OCI-LY7 (cell line): ENCODE results near the gene FAM170B. TPM values are rescaled to one million over a fixed set of nuclear protein-coding genes. Genes with fewer than 3 reads are reported as not detected.

ENCODE experiments used
- BruUV-seq: library from RNA; stranded (reverse); fragments of 400-500 nt; replicated peaks from 2 replicates; lab custom pipeline; 2021; lab: Mats Ljungman, UMichigan
- CTCF ChIA-PET: fragments of 300-600 bp; sonication (Branson Sonifier 250); formaldehyde crosslinking; loops from one replicate; lab custom pipeline; 2022; ENCODE audit warnings: antibody characterized with exemption; ENCODE audit not compliant: unreplicated experiment; lab: Charles Lee
- POLR2A ChIA-PET: fragments of 300-600 bp; sonication (Branson Sonifier 250); formaldehyde crosslinking; loops from one replicate; lab custom pipeline; 2022; ENCODE audit warnings: antibody characterized with exemption; lab: Charles Lee
- DNase-seq: peaks from one replicate; pipeline ENCODE4 v3.0.0-alpha.2; 2015; ENCODE audit warnings: low spot score
- H2AFZ ChIP-seq: fragments of 200-600 bp; sonication (generic), shearing (Covaris generic); 2 replicates; pipeline ENCODE4 v1.6.1; 2014; ENCODE audit warnings: mild to moderate bottlenecking, antibody characterized with exemption, low read length, moderate library complexity
- H3K27ac ChIP-seq: fragments of 200-600 bp; sonication (generic); 2 replicates; pipeline ENCODE4 v1.5.1; 2014; ENCODE audit warnings: mixed run types, low read depth, mild to moderate bottlenecking, moderate library complexity, low read length, inconsistent platforms; ENCODE audit not compliant: poor library complexity, severe bottlenecking
- H3K36me3 ChIP-seq: fragments of 200-600 bp; sonication (generic); 2 replicates; pipeline ENCODE4 v1.6.1; 2014; ENCODE audit warnings: mild to moderate bottlenecking, antibody characterized with exemption, low read length, moderate library complexity, mixed read lengths; ENCODE audit not compliant: insufficient read depth
- H3K4me1 ChIP-seq: fragments of 200-600 bp; sonication (generic); 2 replicates; pipeline ENCODE4 v1.5.1; 2014; ENCODE audit warnings: mild to moderate bottlenecking, low read length; ENCODE audit not compliant: insufficient read depth, poor library complexity, severe bottlenecking
- H3K4me2 ChIP-seq: fragments of 200-600 bp; sonication (generic); 2 replicates; pipeline ENCODE4 v1.6.1; 2014; ENCODE audit warnings: mild to moderate bottlenecking, low read length
- H3K4me3 ChIP-seq: fragments of 200-600 bp; sonication (generic); 2 replicates; pipeline ENCODE4 v1.5.1; 2014; ENCODE audit warnings: mild to moderate bottlenecking, low read depth, low read length; ENCODE audit not compliant: poor library complexity, severe bottlenecking
- H3K79me2 ChIP-seq: fragments of 200-600 bp; sonication (generic); 2 replicates; pipeline ENCODE4 v1.6.1; 2016; ENCODE audit warnings: low read depth, mild to moderate bottlenecking, low read length, moderate library complexity, mixed read lengths; ENCODE audit not compliant: insufficient read depth
- H3K9me2 ChIP-seq: fragments of 200-600 bp; sonication (generic); 2 replicates; pipeline ENCODE4 v1.6.1; 2016; ENCODE audit warnings: mild to moderate bottlenecking, low read length, mixed read lengths; ENCODE audit not compliant: insufficient read depth
- H3K9me3 ChIP-seq: fragments of 200-600 bp; sonication (generic); 2 replicates; pipeline ENCODE4 v1.6.1; 2014; ENCODE audit warnings: mild to moderate bottlenecking, mixed run types, low read length, mixed read lengths
- H4K20me1 ChIP-seq: fragments of 200-600 bp; sonication (generic); 2 replicates; pipeline ENCODE4 v1.6.1; 2014; ENCODE audit warnings: mild to moderate bottlenecking, antibody characterized with exemption, low read length, moderate library complexity, mixed read lengths; ENCODE audit not compliant: insufficient read depth
- CTCF ChIP-seq: fragments of 200-600 bp; sonication (generic); conservative IDR thresholded peaks from 2 replicates; pipeline ENCODE4 v1.5.1; 2014; ENCODE audit warnings: mild to moderate bottlenecking, antibody characterized with exemption, low read length, moderate library complexity, mixed read lengths
- EZH2phosphoT487 ChIP-seq: fragments of 200-600 bp; sonication (generic); IDR thresholded peaks from 2 replicates; pipeline ENCODE4 v1.6.1; 2018; ENCODE audit warnings: low read depth, borderline replicate concordance, mild to moderate bottlenecking, mixed run types, antibody characterized with exemption, low read length, moderate library complexity, mixed read lengths
- intact Hi-C: fragments of 100-400 bp; cut with micrococcal nuclease; formaldehyde crosslinking; loops from one replicate; pipeline ENCODE4 v1.10.0; 2022; ENCODE audit not compliant: unreplicated experiment
- total RNA-seq, 2 experiments: library from RNA; depleted of rRNA in 1 of 2; stranded (reverse); fragments of >200 nt in 1 of 2; shearing (Covaris generic) in 1 of 2; gene quantifications; 2 replicates each; pipeline ENCODE4 v1.2.3, GENCODE V29; 2014 to 2022

The FAM170B gene
- total RNA-seq, 2 experiments from 2014 or later = 0.23 to 0.38 TPM

- no peak overlapping the region for H3K4me3 ChIP-seq
- H3K4me2 ChIP-seq = no peak overlapping the region
- CTCF ChIA-PET = no interaction called here
- no peaks in the 10 kb centered on the region for H3K79me2 ChIP-seq
- no peak overlapping the region for H3K27ac ChIP-seq
- POLR2A ChIA-PET = no interaction called here
- no peaks in the 10 kb centered on the region for H3K36me3 ChIP-seq
- intact Hi-C loops = no loop called here
- H3K9me2 ChIP-seq = no peaks in the 10 kb centered on the region
- no peaks in the 10 kb centered on the region for H3K9me3 ChIP-seq
- no peak overlapping the region for H2AFZ ChIP-seq
- no peaks in the 10 kb centered on the region for H4K20me1 ChIP-seq
- BruUV-seq = no TSS peak
- no peak for DNase-seq
- no peaks in the 10 kb centered on the region for H3K4me1 ChIP-seq
- TF ChIP-seq CTCF (no peak), EZH2phosphoT487 (no peak)
Measured at GRCh38 chr10:49107111-49107886, 26.5 kb downstream of the FAM170B start.

GRCh38 chr10:49106451-49106850, 27.4 kb downstream of the FAM170B start:
- H3K27ac ChIP-seq = no peak overlapping the region
- no peaks in the 10 kb centered on the region for H3K36me3 ChIP-seq
- DNase-seq = no peak
- TF ChIP-seq CTCF = no peak
- TF ChIP-seq EZH2phosphoT487 = no peak
- no peak overlapping the region for H2AFZ ChIP-seq
- POLR2A ChIA-PET = no interaction called here
- no peaks in the 10 kb centered on the region for H3K4me1 ChIP-seq
- CTCF ChIA-PET = no interaction called here
- BruUV-seq = no TSS peak
- no peak overlapping the region for H3K4me3 ChIP-seq
- H3K9me3 ChIP-seq = no peaks in the 10 kb centered on the region
- intact Hi-C loops = no loop called here
- no peaks in the 10 kb centered on the region for H3K9me2 ChIP-seq
- no peak overlapping the region for H3K4me2 ChIP-seq
- H4K20me1 ChIP-seq = no peaks in the 10 kb centered on the region
- H3K79me2 ChIP-seq = no peaks in the 10 kb centered on the region

DNA sequence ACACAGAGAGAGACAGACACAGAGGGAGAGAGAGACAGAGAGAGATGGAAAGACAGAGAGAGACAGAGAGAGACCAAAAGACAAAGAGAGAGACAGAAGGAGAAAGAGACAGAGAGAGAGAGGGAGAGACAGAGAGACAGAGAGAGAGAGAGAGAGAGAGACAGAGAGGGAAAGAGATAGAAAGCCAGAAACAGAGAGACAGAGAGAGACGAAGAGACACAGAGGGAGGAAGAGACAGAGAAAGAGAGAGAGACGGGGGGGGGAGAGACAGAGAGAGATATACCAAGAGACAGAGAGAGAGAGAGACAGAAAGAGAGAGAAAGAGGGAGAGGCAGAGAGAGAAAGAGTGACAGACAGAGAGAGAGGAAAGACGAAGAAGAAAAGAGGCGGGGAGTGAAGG, 28.7 kb downstream of the FAM170B start:
- ChIA-PET CTCF (no interaction called here), POLR2A (no interaction called here)
- BruUV-seq = no TSS peak
- Histone ChIP-seq H3K4me3 (no peak overlapping the region), H4K20me1 (no peaks in the 10 kb centered on the region), H3K36me3 (no peaks in the 10 kb centered on the region), H3K79me2 (no peaks in the 10 kb centered on the region), H3K9me3 (no peaks in the 10 kb centered on the region), H3K27ac (no peak overlapping the region), H3K4me1 (no peaks in the 10 kb centered on the region), H2AFZ (no peak overlapping the region), H3K9me2 (no peaks in the 10 kb centered on the region), H3K4me2 (no peak overlapping the region)
- TF ChIP-seq CTCF = no peak
- no peak for TF ChIP-seq EZH2phosphoT487
- no peak for DNase-seq
- intact Hi-C loops = no loop called here
